ENCODE results near the gene PDIA6.

PDIA6 gene

GRCh38 chr2:10778724-10779115 lies 33.9 kb downstream of the PDIA6 start:
- no peak for FAIRE-seq

DNA sequence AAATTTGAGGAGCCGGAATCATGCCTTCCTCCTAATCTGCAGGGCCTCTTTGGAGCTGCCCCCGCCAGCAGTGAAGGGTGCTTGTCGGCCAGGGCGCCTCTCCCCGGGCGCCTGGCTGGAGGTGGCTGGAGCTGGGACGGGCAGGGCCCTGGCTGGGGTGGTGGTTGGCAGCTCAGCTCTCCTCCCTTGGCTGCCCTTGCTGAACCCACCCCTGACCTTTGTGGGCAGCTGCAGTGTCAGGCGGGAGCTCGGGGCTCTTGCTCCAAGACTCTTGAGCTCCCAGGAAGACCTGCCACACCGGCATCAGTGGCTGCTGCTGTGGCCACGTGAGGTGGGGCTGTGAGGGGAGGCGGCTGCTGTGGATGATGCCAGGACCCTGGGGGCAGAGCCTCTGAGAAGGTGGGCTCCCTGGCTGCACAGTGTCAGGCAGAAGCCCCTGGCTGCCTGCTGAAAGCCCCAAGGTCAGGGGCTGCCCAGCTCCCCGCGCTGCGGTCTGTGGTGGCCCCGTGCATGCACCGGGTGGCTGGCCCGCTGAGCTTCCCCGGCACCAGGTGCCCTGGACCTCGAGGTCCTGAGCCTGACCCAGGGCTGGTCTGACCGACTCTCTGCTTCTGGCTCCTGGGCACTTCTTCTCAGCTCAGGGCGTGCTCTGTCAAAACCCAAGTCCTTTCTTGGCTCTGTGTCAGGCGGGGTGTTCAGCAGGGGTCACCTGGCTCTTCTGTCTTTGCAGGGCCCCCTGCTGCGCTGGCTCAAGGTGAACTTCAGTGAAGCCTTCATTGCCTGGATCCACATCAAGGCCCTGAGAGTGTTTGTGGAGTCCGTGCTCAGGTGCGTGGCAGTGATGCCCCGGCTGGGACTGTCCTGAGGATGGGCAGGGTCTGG lies 34.5 kb downstream of the PDIA6 start:
- FAIRE-seq: no peak

DNA sequence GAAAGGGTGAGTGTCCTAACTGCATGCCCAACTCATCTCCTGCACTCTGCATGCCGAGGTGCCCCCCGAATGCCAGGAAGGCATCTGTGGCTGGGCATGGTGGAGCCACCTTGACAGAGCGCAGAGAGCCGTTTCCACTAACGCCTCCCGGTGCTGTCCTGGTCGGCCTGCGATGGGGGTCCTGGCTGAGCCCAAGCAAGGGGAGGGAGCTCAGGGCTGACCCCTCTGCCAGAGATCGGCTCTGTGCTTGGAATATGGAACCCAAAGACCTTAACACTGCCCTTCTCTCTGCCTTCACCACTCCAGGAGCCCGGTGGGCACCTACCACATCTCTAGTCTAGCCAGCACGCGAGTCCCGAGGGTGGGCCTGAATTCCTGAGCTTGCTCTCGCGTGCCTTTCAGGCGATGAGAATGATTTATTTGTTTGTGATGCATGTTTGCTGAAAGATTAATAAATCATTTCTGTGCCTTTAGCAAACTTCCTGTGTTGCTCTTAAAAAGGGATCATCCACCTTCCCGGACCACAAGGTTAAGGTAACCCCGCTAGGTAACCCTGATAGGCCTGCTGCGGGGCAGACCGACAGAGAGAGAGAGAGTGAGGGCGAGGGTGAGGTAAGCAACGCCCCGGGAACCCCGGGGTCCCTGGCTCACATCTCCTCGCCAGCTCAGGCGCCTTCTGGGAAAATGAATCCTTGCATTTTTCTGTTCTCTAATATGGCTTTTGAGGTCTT lies 35.3 kb downstream of the PDIA6 start:
- no peak for FAIRE-seq

- FAIRE-seq: no peak
Measured at GRCh38 chr2:10776231-10776977, 36.2 kb downstream of the PDIA6 start.

GRCh38 chr2:10775831-10776230 lies 36.8 kb downstream of the PDIA6 start:
- FAIRE-seq: no peak

- FAIRE-seq: no peak
Measured at GRCh38 chr2:10775021-10775780, 37.4 kb downstream of the PDIA6 start.

GRCh38 chr2:10774394-10774793 lies 38.2 kb downstream of the PDIA6 start:
- FAIRE-seq: no peak

GRCh38 chr2:10773821-10774341 lies 38.7 kb downstream of the PDIA6 start:
- no peak for FAIRE-seq

DNA sequence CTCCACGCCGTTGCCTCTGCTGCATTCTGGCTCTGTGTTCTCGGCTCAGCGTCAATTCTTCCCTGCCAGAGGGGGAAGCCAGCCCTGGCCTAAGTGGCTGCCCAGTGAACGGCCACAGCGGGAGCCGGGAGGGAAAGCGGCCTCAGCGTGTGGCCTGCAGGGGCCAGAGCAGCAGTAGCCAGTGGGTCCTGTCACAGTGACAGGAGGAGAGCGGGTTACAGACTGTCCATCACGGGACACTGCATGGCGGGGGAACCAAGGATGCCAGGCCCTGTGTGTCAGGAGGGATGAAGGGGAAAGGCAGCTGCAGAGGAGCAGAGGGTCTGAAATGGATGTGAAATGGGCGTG lies 39.7 kb downstream of the PDIA6 start:
- no peak for FAIRE-seq

DNA sequence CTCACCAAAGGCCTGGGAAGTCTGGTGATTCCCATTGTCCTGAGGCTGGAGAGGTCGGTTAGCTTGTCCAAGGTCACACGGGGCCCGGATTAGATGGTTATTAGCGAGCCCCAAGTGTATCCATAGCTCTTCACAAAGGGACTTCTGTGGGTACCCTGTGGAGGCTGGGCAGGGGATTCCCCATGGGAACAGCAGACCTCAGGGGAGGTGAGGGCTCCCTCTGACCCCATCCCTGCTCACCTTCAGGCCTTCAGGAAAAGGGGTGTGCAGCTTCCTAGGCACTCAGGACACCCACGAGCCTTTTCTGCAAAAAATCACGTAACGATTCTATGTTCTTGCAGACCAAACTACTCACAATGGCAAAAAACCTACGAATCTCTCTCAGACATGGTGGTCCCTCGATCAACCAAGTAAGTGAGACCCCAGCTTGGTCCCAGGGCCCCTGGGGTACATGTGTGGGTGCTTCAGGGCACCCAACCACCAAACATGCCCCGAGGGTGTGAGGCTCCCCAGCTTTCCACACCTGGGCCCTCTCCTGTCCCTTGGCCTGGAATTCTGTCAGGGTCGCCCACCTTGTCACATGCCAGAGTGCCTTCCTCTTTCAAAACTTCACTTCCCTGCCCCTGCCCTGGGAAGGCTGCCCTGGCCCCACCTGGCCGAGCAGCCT lies 40.3 kb downstream of the PDIA6 start:
- FAIRE-seq: no peak

DNA sequence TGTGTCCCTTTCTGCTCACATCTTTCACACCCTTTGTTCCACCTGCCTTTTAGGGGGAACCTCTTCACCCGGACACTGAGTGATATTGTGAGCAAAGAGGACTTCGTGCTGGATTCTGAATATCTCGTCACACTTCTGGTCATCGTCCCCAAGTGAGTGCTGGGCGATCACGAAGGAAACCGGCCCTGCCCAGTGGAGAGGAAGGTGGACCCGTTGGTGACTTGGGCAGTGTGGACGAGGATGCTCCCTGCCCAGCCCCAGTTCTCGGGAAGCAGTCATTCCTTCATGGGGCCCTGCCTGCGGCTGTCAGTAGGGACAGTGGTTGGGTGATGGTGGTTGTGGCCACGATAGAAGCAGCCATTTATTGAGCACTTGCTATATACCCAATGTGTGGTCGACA lies 40.8 kb downstream of the PDIA6 start:
- no peak for FAIRE-seq

DNA sequence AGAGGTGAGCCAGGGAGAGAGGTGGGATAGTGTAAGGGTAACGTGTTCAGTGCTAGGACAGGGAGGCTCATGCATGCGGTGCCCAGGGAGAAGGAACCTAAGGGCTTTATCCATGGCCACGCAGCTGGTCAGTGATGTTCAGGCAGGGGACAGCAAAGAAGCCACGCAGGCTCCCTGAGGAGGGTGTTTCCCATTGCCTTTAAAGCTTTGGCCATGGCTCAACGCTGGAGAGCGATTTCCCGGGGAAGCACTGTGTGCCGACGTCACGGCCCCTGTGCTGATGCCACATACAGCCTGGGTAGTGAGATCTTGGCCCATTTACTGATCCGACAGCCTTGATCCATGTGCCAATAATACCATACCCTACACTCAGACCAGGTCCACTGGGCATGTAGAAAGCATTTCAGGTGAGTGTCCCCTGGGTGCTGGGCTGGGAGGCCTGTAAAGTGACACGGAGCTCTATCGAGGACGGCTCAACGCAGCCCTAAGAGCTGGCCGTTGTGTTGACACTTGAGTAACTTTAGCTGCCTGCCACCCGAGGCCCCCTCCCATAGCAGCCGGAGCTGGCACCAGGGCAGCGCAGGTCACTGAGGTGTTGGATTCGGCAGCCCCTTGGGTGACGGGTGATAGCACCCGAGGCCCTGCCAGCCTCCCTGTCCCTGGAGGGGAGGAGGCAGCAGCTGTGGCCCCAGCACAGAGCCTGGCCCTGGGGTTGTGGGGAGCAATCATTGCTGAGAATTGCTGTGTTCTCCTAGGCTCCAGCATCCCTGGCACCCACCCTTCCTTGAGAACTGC lies 41.4 kb downstream of the PDIA6 start:
- no peak for FAIRE-seq

DNA sequence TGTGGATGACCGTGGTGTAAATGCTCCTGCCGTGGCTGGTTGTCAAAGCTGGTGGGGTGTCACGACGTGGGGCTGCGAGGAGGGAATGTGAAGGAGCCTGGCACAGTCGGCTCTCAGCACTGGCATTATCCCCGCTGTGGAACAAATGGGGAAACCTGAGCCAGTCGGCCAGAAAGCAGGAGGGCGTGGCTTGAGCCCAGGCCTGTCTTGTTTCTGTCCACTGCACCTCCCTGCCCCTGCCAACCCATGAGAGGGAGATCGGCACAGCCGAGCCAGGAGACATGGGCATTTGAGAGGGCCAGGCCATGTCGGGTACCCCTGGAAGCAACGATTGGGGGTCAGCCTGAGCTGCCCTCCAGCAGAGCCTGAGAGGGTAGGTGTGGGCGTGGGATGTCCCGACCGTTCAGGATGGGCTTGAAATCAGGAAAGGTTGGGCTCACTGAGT lies 44.5 kb downstream of the PDIA6 start:
- FAIRE-seq: no peak

DNA sequence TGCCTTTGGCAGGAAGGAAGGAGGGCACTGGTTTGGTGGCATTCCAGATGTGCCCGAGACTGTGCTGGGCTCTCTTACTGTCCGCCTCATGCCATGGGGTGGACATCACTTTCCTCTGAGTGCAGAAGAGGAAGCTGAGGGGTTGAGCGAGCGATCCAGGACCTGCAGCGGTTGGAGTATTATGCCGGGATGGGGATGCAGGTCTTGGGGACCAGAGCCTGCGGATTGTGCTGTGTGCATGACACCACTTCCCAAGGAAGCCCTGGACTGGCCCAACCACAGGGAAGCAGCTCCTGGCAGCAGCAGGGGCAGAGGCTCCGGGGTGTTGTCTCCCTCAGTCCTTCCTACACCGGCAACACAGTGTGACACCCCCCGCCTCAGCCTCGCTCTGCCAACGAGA lies 46.7 kb downstream of the PDIA6 start:
- no peak for FAIRE-seq

GRCh38 chr2:10765461-10765860 lies 47.1 kb downstream of the PDIA6 start:
- FAIRE-seq: no peak

DNA sequence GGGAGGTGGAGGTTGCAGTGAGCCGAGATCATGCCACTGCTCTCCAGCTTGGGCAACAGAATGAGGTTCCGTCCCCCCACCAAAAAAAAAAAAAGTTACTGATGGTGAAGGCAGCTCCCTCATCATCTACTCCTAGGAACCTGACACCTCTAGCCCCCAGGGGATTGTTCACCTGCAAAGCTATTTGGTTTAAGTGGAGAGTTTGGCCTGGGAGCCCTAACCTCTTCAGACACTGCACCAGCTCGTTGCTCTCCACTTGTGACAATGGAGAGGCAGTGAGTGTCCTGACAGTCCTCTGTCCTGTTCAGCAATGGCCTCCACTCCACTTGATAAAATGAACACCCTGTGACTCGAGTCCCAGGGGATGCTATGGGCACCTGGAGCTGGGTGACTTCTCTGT lies 47.7 kb downstream of the PDIA6 start:
- FAIRE-seq: no peak

GRCh38 chr2:10764096-10764785 lies 48.3 kb downstream of the PDIA6 start:
- FAIRE-seq: no peak

- FAIRE-seq: no peak
Measured at GRCh38 chr2:10763461-10763800, 49.2 kb downstream of the PDIA6 start.

DNA sequence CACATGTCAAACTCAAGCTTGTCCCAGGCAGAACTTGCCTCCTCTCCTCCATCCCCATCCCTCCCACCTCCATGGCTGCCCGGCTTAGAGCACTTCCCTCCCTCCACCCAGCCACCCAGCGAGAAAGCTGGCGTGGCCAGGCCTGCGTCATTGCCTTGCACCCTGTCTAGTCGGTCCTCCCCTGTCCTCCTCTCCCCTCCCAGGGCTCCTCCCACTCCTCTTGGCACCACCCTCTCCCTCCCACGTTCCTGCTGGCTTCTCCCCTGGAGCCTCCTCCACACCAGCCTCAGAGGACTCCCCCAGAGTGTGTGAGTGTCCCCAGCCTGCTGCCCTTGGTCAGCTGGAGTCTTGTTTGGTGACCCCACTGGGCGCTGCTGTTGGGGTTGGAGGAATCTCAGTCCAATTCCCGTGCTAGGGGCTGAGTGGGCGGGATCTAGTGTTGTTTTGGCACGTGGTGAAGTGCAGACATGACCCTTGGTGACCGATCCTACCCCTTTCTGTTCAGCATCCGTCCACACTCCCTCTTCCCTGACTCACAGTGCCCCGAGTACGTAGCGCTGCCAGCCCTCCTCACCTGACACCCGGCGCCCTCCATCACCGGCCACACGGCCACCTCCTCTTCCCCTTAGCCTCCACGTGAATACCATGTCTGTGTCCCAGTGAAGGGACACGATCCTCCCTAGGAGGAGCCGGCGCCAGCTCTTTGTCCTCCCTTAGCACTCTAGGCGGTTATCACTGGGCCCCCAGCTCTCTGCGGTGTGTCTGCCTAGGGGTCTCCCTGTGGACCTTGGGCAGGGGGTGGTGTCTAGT lies 49.7 kb downstream of the PDIA6 start:
- no peak for FAIRE-seq

GRCh38 chr2:10761591-10761990 lies 51.0 kb downstream of the PDIA6 start:
- no peak for FAIRE-seq

Data from endometrium (tissue), 2 donors.